Measurements from ENCODE around the gene LRRC30.
A peak's percentile ranks its signal among the peaks of the same experiment; 100 is the strongest.

The LRRC30 gene

DNA sequence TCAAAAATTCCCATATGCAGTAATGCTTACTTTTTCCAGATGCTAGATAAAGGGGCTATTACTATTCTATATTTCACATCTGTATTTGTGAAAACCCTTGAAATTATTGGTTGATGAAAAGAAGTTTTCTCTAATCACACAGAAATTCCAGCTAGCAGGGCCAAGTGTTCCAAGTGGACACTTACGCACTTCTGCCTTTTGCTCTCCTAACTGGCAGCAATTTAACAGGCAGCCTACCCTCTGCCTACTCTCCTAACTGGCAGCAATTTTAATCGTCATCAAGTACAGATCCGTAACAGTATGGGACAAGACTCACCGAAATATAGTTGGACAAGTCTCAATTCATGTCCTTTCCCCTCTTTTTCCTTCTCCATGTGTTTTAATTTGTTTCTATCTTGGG lies 12.0 kb downstream of the LRRC30 start:
- DNase-seq, result no peak

DNA sequence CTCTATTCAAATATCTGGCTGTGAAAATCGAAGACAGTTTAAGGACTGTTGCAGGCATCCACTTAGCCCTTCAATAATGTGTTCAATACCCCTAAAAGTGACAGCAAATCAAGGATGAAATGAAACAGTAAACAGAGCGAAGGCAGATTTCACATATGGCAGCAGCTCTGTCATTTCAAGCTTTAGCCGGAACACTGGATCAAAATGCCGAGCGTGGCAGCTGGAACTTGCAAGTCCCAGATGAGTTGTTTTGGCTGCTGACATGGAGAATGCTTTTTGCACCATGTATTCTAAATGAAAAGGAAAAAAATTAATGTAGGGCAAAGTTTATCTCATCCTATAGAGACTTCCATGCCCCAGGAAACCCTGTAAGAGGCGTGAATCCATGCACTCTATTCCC lies 18.0 kb downstream of the LRRC30 start:
- no peak for DNase-seq

DNA sequence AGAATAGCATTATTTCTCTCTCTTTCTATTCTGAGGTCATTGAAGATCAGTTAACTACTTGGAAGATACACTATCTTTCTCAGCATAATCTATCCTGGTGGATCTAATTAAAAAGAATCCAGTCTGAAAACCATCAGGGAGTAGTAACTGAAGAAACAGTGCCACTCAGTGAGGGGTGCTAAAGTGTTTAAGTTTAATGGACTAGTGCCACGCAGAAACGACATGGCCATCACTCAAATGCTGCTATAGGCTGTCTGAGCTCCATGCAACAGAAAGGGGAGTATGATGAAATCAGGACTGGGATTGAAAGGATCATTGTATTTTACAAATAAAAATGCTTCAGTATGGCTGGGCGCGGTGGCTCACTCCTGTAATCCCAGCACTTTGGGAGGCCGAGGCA lies 23.3 kb downstream of the LRRC30 start:
- no peak for DNase-seq

DNA sequence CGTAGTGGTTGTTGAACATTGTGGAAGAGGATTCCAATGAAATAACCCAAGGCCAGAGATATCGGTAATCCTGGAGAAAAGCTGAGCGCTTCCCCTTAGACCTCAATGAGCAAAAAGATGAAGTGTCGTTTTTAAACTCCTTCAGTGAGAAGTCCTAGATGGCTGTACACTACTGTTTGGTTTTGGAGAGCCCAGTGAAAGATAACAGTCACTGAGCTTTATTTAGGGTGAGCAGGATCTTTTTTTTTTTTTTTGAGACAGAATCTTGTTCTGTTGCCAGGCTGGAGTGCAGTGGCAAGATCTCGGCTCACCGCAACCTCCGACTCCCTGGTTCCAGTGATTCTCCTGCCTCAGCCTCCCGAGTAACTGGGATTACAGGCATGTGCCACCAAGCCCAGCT lies 24.2 kb downstream of the LRRC30 start:
- no peak for DNase-seq

DNA sequence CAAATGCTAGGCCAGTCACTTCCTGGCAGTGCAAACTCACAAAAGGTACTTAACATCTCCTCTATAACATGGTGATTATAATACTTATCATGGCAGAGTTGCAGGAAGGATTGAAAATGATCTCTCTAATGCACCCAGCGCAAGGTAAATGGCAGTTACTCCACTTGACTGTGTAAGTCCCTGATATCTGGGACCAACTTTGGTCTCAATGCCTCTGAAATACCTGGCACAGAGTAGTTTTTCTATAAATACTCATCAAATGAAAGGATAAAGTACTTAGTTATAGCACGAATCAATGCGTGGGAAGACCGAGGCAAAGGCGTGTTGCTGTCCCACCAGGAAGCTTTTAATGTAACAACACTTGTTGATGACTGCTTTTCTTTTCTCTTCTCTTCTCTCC lies 24.8 kb downstream of the LRRC30 start:
- no peak for DNase-seq

DNA sequence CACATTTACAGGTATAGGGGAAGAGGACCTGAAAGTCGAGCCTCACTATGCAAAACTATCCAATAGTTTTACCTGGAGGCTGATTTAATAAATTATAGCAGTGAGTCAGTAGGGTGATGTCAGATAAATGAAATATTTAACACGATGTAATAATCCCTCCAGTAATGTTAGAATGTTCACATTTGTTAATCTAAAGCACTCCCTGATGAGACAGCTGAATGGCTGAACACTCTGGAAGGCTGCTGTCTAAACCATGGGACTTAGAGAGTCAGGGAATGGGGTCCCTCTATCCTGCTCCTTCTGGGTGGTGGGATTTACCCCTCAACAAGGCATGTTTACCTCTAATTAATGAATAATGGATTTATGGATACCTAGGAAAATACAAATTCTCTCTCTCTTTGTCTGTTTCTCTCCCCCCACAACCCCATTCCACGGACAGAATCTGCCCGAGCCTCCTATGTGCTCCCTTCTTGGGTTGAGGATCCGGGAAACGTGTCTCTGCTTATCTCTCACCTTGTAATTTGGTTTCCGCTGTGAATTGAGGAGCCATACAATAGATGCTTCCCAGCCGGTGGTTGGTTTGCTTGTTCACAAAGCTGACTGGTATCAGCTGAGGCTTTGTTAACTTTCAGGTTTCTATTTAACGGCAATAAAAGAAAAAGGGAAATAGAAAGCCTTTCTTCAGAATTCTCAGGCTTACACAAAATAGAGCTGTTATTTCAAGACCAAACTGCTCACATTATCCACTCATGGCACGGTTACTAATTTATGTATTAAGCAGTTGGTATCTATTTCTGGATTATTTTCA lies 25.9 kb downstream of the LRRC30 start:
- DNase-seq, result no peak

DNA sequence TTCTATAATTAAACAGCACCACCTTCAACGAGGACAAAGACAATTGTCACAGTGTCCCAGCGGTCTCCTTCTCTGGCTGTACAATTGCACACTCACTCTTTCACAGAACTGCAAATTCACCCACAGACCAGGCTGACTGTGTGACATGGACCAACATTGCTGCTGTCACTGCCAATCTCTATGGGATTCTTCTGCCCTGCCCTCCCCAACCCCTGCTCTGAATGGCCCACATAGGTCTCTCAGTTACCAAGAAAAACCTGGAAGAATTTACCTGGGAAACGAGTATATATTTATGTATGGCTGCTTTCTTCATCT lies 26.5 kb downstream of the LRRC30 start:
- DNase-seq, result no peak

DNA sequence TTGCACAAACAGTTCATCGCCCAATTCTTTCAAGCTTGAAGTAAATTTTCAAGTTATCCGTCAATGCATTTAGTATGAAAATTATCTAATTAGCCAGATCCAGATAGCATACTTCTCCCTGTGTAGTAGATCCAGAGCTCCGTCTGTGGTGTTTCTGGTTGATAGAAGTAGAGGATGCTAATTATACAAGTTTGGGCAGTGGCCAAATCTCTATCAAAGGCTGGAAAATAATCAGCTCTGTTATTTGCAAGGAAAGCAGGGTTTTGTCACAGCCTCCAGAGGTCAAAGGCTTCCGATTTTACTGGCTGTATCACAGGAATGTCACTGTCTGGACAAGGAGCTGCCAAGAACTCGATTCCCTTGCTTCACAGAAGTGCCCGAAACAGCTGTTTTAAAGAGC lies 28.6 kb downstream of the LRRC30 start:
- no peak for DNase-seq

DNA sequence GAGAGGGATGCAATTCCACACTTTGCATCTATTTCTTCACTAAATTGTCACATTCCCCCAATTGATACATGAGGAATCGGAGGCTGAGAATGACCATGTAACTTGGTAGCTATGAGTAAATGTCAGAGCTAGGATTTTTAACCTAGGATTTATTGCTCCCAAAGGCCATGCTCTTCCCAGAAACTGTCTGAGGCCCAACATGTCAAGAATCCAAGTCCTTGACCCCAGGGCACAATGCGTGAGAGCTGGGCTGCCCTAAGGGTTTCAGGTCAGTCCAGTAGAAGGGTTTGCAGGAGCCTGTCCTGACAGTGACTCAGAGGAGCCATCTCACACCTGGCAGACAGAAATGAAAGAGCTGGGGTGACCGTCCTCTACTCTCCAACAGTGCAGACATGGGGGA lies 30.3 kb downstream of the LRRC30 start:
- DNase-seq, result no peak

DNA sequence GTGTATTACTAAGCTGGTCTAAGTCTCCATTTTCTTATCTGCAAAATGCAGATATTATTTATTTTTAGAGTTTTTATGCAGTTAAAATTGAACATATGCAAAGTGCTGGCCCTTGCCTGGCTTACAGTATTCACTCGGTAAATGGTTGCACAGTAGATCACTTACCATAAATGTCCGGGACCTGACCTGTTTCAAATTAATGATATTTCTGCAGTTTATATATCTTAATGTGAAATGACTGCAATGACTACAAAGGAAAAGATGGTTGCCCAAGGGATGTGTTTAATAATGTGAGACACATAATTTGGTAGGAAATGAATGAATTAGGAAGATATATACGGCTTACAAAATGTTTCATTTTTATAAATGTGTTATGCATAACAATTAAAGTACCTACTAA lies 37.1 kb downstream of the LRRC30 start:
- DNase-seq, result no peak

DNA sequence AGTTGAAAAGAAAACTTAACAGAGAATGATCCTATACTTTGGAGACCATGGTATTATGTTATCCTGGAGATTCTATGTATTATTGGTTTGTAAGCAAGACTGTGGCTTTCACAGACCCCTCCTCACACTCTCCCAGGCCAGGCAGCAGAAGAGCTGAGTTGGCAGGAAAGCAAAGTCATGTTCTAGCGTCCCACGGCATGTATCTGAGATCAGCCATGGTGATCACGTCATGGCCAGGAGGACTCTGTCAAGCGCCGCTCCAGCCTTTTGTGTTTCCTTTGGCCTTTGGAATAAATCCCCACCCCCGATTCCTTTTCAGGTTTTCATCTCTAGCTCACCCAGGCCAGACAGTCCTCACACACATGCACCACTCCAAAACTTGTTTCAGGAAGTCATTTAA lies 39.1 kb downstream of the LRRC30 start:
- DNase-seq, result no peak

DNA sequence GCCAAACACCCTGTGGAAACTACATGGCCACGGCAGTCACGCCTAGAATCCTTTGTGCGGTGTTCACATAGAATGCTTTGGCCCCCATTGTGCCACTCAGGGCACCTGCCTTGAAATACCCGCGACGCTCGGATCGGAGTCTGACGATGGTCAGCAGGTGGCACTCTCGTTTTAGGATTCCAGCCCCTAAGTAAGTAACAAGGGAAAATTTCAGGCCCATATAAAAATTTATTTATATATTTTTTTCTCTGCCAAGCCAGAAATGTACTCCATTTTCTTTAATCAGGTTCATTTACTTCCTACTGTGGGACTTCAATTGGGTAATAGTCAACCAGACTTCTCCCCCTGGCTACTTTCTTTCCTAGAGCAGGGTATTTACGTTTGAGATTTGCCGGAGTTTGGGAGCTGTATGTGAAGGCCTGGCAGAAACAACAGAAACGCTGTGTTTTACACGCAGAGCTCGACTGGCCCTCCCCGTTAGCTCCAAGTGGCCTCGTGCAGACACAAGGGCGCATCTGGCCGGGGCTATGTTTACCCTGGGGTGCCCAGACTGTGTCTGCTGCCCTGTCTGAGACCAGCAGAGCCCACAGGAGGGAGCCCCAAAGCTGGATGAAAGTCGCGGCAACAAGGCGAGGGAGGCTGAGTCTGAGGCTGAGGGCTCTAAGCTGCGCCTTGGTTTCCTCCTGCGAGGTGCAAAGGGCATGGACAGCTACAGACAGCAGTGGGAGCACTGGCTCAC lies 41.6 kb downstream of the LRRC30 start:
- DNase-seq, result peak; percentile 83

DNA sequence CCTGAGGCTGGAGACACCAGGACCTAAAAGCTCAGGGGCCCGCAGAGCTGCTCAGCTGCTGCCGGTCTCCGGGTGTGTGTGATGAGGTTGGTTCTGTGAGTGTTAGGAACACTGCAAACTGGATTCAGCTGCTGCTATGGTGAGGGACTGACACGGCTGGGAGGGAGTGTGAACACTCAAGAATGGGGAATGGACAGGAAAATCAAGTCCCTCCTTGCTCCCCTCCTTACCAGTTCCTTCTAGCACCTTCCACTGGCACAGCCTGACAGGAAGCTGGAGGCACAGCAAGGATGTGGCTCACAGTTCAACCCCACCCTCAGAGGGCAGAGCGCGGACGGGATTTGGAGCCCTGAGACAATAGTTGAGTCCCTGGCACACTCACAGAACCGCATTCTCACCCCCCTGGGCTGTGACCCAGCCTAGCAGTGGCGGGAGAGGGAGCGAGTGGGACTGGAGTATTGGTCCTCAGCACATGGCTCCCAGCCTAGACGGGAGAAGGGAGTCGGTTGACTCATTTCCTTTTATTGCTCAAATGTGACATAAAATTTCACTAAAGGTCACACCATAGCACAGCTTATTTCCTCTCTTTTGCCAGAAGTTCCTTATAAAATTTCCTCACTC lies 42.5 kb downstream of the LRRC30 start:
- DNase-seq, result no peak

DNA sequence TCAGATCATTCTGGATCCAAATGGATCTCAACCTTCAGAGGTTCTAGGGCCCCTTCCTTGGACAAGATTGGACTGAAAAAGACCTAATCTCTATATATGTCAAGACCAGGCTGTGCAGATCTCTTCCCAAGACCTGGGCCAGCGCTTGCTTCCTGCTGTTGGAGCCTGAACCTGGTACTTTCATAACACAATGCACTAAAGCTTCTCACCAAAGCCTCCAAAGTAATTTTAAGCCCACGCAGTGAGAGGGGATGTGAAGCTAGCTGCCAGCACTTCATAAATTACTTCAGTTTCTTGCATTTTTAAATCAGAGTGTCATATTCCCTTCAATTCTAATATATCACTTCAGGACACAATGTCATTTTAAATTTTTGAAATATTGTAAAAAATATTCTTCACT lies 50.7 kb downstream of the LRRC30 start:
- no peak for DNase-seq
